Activated B cell treated with CpG ODN at 0.5 μM for 24 hours (primary cell): ENCODE measurements around the gene IRAK3. TPM values are rescaled to one million over a fixed set of nuclear protein-coding genes. Genes with fewer than 3 reads are reported as not detected.
A peak's percentile ranks its signal among the peaks of the same experiment; 100 is the strongest.

Experiments
- ATAC-seq: fragments of 200-7000 bp; cut with Tn5 transposase; one replicate; pipeline ENCODE4 v1.10.0; 2021; ENCODE audit warnings: low read depth, mild to moderate bottlenecking, moderate library complexity
- CTCF ChIA-PET: fragments of 350-600 bp; sonication (Branson Sonifier 250); formaldehyde crosslinking; loops from one replicate; lab custom pipeline; 2021; ENCODE audit warnings: antibody characterized with exemption; lab: Charles Lee
- POLR2A ChIA-PET: fragments of 350-600 bp; sonication (Branson Sonifier 250); formaldehyde crosslinking; loops from one replicate; lab custom pipeline; 2021; ENCODE audit warnings: antibody characterized with exemption; lab: Charles Lee
- DNase-seq: peaks from one replicate; pipeline ENCODE4 v3.0.0; 2022
- H3K27ac Mint-ChIP-seq: one replicate; pipeline ENCODE4 v1.8.0; 2020; ENCODE audit warnings: mixed read lengths
- H3K27me3 Mint-ChIP-seq: one replicate; pipeline ENCODE4 v1.8.0; 2021; ENCODE audit warnings: mixed read lengths
- H3K36me3 Mint-ChIP-seq: one replicate; pipeline ENCODE4 v1.8.0; 2021; ENCODE audit warnings: low read depth, mixed read lengths
- H3K4me1 Mint-ChIP-seq: one replicate; pipeline ENCODE4 v1.8.0; 2021; ENCODE audit warnings: mixed read lengths
- H3K4me3 Mint-ChIP-seq: one replicate; pipeline ENCODE4 v1.8.0; 2020; ENCODE audit warnings: mild to moderate bottlenecking, mixed read lengths
- H3K9me3 Mint-ChIP-seq: one replicate; pipeline ENCODE4 v1.8.0; 2020; ENCODE audit warnings: mixed read lengths
- intact Hi-C: fragments of 100-400 bp; cut with micrococcal nuclease; formaldehyde crosslinking; loops from one replicate; pipeline ENCODE4 v1.15.1; 2024
- total RNA-seq: library from RNA; stranded (reverse); gene quantifications from 2 replicates; pipeline ENCODE4 v1.2.3, GENCODE V29; 2022
- TF ChIP-seq, protein P1 (sequence below): fragments of 200-600 bp; IDR thresholded peaks from one replicate; pipeline ENCODE4 v1.8.0; 2022; ENCODE audit warnings: antibody characterized with exemption, mild to moderate bottlenecking

The IRAK3 gene
- total RNA-seq, 1 donor from 2014 or later: 6.6 TPM

- ATAC-seq (no peak), DNase-seq (no peak)
- intact Hi-C loops: no loop called here
- Mint-ChIP-seq H3K4me3 (no peak overlapping the region), H3K27me3 (no peaks in the 10 kb centered on the region), H3K9me3 (peaks cover 5% of the 10 kb centered on the region), H3K27ac (no peak overlapping the region), H3K4me1 (peaks cover 76% of the 10 kb centered on the region), H3K36me3 (peaks cover 66% of the 10 kb centered on the region)
- ChIA-PET POLR2A (no interaction called here), CTCF (no interaction called here)
- TF ChIP-seq, protein P1, sequence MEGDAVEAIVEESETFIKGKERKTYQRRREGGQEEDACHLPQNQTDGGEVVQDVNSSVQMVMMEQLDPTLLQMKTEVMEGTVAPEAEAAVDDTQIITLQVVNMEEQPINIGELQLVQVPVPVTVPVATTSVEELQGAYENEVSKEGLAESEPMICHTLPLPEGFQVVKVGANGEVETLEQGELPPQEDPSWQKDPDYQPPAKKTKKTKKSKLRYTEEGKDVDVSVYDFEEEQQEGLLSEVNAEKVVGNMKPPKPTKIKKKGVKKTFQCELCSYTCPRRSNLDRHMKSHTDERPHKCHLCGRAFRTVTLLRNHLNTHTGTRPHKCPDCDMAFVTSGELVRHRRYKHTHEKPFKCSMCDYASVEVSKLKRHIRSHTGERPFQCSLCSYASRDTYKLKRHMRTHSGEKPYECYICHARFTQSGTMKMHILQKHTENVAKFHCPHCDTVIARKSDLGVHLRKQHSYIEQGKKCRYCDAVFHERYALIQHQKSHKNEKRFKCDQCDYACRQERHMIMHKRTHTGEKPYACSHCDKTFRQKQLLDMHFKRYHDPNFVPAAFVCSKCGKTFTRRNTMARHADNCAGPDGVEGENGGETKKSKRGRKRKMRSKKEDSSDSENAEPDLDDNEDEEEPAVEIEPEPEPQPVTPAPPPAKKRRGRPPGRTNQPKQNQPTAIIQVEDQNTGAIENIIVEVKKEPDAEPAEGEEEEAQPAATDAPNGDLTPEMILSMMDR: no peak
These were observed 25.7 kb upstream of the IRAK3 start for GRCh38 chr12:66163289-66163688.

DNA sequence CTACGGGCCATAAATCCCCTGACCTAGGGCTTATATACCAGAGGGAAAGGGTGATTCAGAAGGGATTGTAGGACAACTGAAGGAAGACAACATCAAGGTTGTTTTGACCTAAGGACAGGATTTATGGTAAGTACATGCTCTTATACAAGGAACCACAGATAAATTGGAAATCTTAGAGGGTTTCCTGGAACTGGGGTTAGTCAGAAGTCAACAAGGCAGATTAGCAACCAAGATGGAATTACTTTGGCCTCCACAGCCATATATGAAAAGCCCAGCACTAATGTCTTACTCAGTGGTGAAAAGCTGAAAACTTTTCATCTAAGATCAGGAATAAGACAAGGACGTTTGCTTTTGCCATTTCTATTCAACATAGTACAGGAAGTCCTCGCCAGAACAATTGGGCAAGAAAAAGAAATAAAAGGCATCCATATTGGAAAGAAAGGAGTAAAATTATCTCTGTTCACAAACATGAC lies 24.6 kb upstream of the IRAK3 start:
- peaks cover 77% of the 10 kb centered on the region for H3K4me1 Mint-ChIP-seq
- H3K9me3 Mint-ChIP-seq: peaks cover 5% of the 10 kb centered on the region
- no peak overlapping the region for H3K4me3 Mint-ChIP-seq
- peak overlapping the region; percentile 12 for H3K27ac Mint-ChIP-seq
- ChIA-PET POLR2A (no interaction called here), CTCF (no interaction called here)
- intact Hi-C loops: no loop called here
- no peaks in the 10 kb centered on the region for H3K27me3 Mint-ChIP-seq
- TF ChIP-seq, protein P1: no peak
- no peak for DNase-seq
- H3K36me3 Mint-ChIP-seq: peaks cover 65% of the 10 kb centered on the region
- no peak for ATAC-seq

GRCh38 chr12:66165141-66165540 lies 23.9 kb upstream of the IRAK3 start:
- Mint-ChIP-seq H3K9me3 (peaks cover 5% of the 10 kb centered on the region), H3K4me1 (peaks cover 70% of the 10 kb centered on the region), H3K4me3 (no peak overlapping the region), H3K36me3 (peaks cover 62% of the 10 kb centered on the region), H3K27ac (no peak overlapping the region), H3K27me3 (no peaks in the 10 kb centered on the region)
- TF ChIP-seq, protein P1: no peak
- POLR2A ChIA-PET: no interaction called here
- intact Hi-C loops: no loop called here
- ATAC-seq (no peak), DNase-seq (no peak)
- CTCF ChIA-PET: no interaction called here

DNA sequence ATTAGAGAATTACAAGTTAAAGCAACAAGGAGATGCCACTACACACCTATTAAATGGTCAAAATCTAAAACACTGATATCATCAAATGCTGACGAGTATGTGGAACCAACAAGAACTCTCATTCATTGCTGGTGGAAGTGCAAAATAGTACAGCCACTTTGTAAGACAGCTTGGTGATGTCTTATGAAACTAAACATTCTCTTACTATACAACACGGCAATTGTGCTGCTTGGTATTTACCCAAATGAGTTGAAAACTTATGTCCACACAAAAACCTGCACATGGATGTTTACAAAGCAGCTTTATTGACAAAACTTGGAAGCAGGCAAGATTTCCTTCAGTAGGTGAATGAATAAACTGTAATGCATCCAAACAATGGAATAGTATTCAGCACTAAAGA lies 22.5 kb upstream of the IRAK3 start:
- no peak overlapping the region for H3K27ac Mint-ChIP-seq
- POLR2A ChIA-PET: interaction anchor here (0.7 to 1.2 kb wide), 2 partner anchors 30 to 36 kb away, joined by 4 to 9 read pairs; partner anchors contain the start of gene LLPH
- ATAC-seq (no peak), DNase-seq (no peak)
- H3K27me3 Mint-ChIP-seq: no peaks in the 10 kb centered on the region
- H3K4me1 Mint-ChIP-seq: peaks cover 70% of the 10 kb centered on the region
- H3K36me3 Mint-ChIP-seq: peaks cover 51% of the 10 kb centered on the region
- CTCF ChIA-PET: no interaction called here
- TF ChIP-seq, protein P1: no peak
- H3K9me3 Mint-ChIP-seq: peaks cover 5% of the 10 kb centered on the region
- intact Hi-C loops: no loop called here
- no peak overlapping the region for H3K4me3 Mint-ChIP-seq

- Mint-ChIP-seq H3K36me3 (peaks cover 44% of the 10 kb centered on the region), H3K4me1 (peaks cover 58% of the 10 kb centered on the region), H3K4me3 (peak overlapping the region; percentile 98), H3K9me3 (peaks cover 5% of the 10 kb centered on the region), H3K27ac (peak overlapping the region; percentile 100), H3K27me3 (no peaks in the 10 kb centered on the region)
- intact Hi-C loops: loop anchor here (2.0 kb wide), 1 partner anchor 18 kb away; no protein-coding TSS in a partner anchor
- DNase-seq (no peak), ATAC-seq (no peak)
- CTCF ChIA-PET: interaction anchor here (1.0 to 1.8 kb wide), 3 partner anchors 9 to 67 kb away, joined by 3 to 11 read pairs (median 3); no protein-coding TSS in a partner anchor
- POLR2A ChIA-PET: interaction anchor here (0.7 to 2.5 kb wide), 15 partner anchors 7 to 1101 kb away, joined by 3 to 72 read pairs (median 16); partner anchors contain the start of genes CAND1, HELB, IRAK3 and LEMD3
- TF ChIP-seq, protein P1: no peak
These were observed 20.6 kb upstream of the IRAK3 start for GRCh38 chr12:66168410-66168809.
